Limb (tissue), 2 donors: Measurements from ENCODE around the gene ANKRD30A.
"Not testable (repeated sequence)": the region's sequence is repeated elsewhere in the genome, so short reads cannot be mapped to it uniquely, and the experiment has no call there.

ENCODE experiments used
- DNase-seq, 2 donors: peaks; one replicate each; pipeline ENCODE4 v3.0.0-alpha.2; 2016; ENCODE audit errors: extremely low spot score in 2 of 2

Gene ANKRD30A

GRCh38 chr10:37125191-37125732 is at the start of gene ANKRD30A:
Gene ANKRD30A, plus strand, starts transcription at chr10:37125598. Its CDS starts 190 bp downstream, at chr10:37125788.
- no peak for DNase-seq

- not testable (repeated sequence) for DNase-seq
Measured at GRCh38 chr10:37076083-37076482, 49.3 kb upstream of the ANKRD30A start.

- no peak for DNase-seq
Measured at GRCh38 chr10:37095792-37096573, 29.4 kb upstream of the ANKRD30A start.

- no peak for DNase-seq
Measured at GRCh38 chr10:37101261-37101660, 24.1 kb upstream of the ANKRD30A start.

- DNase-seq, result no peak
Measured at GRCh38 chr10:37109000-37109399, 16.4 kb upstream of the ANKRD30A start.

- DNase-seq, result no peak
Measured at GRCh38 chr10:37124532-37124931, 866 bp upstream of the ANKRD30A start.

- DNase-seq, result no peak
Measured at GRCh38 chr10:37125921-37126320, 523 bp downstream of the ANKRD30A start.

GRCh38 chr10:37146443-37146842 is 21.0 kb downstream of the ANKRD30A start:
- no peak for DNase-seq

GRCh38 chr10:37162430-37162829 is 37.0 kb downstream of the ANKRD30A start:
- DNase-seq, result not testable (repeated sequence)

- DNase-seq, result not testable (repeated sequence)
Measured at GRCh38 chr10:37171945-37172344, 46.5 kb downstream of the ANKRD30A start.

GRCh38 chr10:37178296-37178695 is 52.9 kb downstream of the ANKRD30A start:
- not testable (repeated sequence) for DNase-seq

GRCh38 chr10:37182719-37183118 is 57.3 kb downstream of the ANKRD30A start:
- DNase-seq, result not testable (repeated sequence)

- DNase-seq, result no peak
Measured at GRCh38 chr10:37206132-37206531, 80.7 kb downstream of the ANKRD30A start.

GRCh38 chr10:37220866-37221265 is 95.5 kb downstream of the ANKRD30A start:
- no peak for DNase-seq

- DNase-seq, result no peak
Measured at GRCh38 chr10:37222046-37222445, 96.6 kb downstream of the ANKRD30A start.

GRCh38 chr10:37225163-37225562 is 99.8 kb downstream of the ANKRD30A start:
- no peak for DNase-seq

GRCh38 chr10:37226524-37226923 is 101.1 kb downstream of the ANKRD30A start:
- DNase-seq, result no peak

- no peak for DNase-seq
Measured at GRCh38 chr10:37234692-37235091, 109.3 kb downstream of the ANKRD30A start.

GRCh38 chr10:37236093-37236492 is 110.7 kb downstream of the ANKRD30A start:
- no peak for DNase-seq

- no peak for DNase-seq
Measured at GRCh38 chr10:37240223-37240622, 114.8 kb downstream of the ANKRD30A start.

GRCh38 chr10:37246637-37247036 is 121.2 kb downstream of the ANKRD30A start:
- DNase-seq, result no peak

GRCh38 chr10:37255837-37256236 is 130.4 kb downstream of the ANKRD30A start:
- DNase-seq, result not testable (repeated sequence)

GRCh38 chr10:37263304-37263703 is 137.9 kb downstream of the ANKRD30A start:
- no peak for DNase-seq
